ENCODE results near the gene FAM169A. TPM values are rescaled to one million over a fixed set of nuclear protein-coding genes. Genes with fewer than 3 reads are reported as not detected.

FAM169A gene
- total RNA-seq, 4 donors from 2014 or later = 0.47 to 3.4 (median 1.1) TPM

DNA sequence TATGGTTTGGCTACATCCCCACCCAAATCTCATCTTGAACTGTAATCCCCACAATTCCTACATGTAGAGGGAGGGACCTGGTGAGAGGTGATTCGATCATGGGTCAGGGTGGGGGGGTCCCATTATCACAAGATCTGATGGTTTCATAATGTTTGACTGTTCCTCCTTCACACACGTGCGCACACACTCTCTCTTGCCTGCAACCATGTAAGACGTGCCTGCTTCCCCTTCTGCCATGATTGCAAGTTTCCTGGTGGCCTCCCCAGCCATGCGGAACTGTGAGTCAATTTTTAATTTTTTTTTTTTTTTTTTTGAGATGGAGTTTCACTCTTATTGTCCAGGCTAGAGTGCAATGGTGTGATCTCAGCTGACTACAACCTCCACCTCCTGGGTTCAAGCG, 27.0 kb downstream of the FAM169A start:
- Histone ChIP-seq H3K36me3 (no peaks in the 10 kb centered on the region), H3K4me1 (no peaks in the 10 kb centered on the region), H3K4me3 (no peak overlapping the region), H3K9me3 (no peaks in the 10 kb centered on the region), H3K27ac (no peak overlapping the region), H3K27me3 (no peaks in the 10 kb centered on the region)
- 80 to 95% methylated on average over 2 to 6 of the region's 6 CpGs for WGBS, 2 donors (ENCODE audit: low coverage in 1 of 2)
- no peak for TF ChIP-seq POLR2AphosphoS5 (IDR thresholded peaks at IDR 0.05)
- no peak for TF ChIP-seq POLR2A (IDR thresholded peaks at IDR 0.05)
- TF ChIP-seq, protein P1, sequence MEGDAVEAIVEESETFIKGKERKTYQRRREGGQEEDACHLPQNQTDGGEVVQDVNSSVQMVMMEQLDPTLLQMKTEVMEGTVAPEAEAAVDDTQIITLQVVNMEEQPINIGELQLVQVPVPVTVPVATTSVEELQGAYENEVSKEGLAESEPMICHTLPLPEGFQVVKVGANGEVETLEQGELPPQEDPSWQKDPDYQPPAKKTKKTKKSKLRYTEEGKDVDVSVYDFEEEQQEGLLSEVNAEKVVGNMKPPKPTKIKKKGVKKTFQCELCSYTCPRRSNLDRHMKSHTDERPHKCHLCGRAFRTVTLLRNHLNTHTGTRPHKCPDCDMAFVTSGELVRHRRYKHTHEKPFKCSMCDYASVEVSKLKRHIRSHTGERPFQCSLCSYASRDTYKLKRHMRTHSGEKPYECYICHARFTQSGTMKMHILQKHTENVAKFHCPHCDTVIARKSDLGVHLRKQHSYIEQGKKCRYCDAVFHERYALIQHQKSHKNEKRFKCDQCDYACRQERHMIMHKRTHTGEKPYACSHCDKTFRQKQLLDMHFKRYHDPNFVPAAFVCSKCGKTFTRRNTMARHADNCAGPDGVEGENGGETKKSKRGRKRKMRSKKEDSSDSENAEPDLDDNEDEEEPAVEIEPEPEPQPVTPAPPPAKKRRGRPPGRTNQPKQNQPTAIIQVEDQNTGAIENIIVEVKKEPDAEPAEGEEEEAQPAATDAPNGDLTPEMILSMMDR (IDR thresholded peaks at IDR 0.05) = no peak
- TF ChIP-seq EP300 (IDR thresholded peaks at IDR 0.05) = no peak
- no peak for ATAC-seq

DNA sequence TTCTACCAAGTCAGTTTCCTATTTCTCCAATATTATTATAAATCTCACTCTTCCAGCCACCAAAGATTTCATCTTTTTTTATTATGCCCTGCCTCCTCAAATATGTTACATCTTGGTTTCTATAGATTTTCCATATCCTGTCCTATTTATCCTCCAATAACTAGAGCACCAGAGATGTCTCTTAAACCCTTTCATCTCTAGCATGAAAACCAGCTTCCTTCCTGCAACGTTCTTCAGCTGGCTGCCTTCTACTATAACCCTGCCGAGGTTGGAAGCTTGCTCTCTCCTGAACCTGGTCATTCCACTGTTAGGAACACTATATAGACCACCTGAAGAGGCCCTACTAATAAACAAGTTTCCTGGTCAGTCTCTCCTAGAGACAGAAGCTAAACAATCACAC, 27.9 kb downstream of the FAM169A start:
- no peak for ATAC-seq
- no peaks in the 10 kb centered on the region for H3K4me1 ChIP-seq
- H3K4me3 ChIP-seq = no peak overlapping the region
- no peaks in the 10 kb centered on the region for H3K27me3 ChIP-seq
- no peaks in the 10 kb centered on the region for H3K36me3 ChIP-seq
- TF ChIP-seq POLR2A (IDR thresholded peaks at IDR 0.05) (no peak), EP300 (IDR thresholded peaks at IDR 0.05) (no peak), POLR2AphosphoS5 (IDR thresholded peaks at IDR 0.05) (no peak)
- TF ChIP-seq, protein P1 (IDR thresholded peaks at IDR 0.05) = no peak
- no peak overlapping the region for H3K27ac ChIP-seq
- H3K9me3 ChIP-seq = no peaks in the 10 kb centered on the region
- 88 to 100% methylated on average over 2 of the region's 2 CpGs for WGBS, 2 donors (ENCODE audit: low coverage in 1 of 2)

DNA sequence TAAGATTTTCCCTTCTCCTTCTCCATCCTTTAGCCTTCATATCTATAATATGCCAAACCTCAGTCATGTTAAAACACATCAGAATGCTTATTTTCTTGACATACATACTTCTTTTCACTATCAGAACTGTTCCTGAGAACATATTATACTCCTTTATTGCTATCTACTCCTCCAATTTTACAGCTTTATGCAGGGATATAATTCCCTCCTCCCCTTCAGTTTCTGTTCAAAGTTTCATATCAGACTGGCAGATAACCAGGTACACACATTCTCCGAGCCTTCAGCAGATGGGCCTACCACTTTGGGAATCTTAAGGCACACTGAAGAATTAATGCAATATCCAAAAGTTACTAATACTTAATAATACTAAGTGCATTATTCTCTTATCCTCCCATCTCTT, 29.1 kb downstream of the FAM169A start:
- Histone ChIP-seq H3K36me3 (no peaks in the 10 kb centered on the region), H3K27ac (no peak overlapping the region), H3K4me1 (no peaks in the 10 kb centered on the region), H3K9me3 (no peaks in the 10 kb centered on the region), H3K4me3 (no peak overlapping the region), H3K27me3 (no peaks in the 10 kb centered on the region)
- no peak for TF ChIP-seq POLR2A (IDR thresholded peaks at IDR 0.05)
- TF ChIP-seq EP300 (IDR thresholded peaks at IDR 0.05) = no peak
- no peak for TF ChIP-seq POLR2AphosphoS5 (IDR thresholded peaks at IDR 0.05)
- TF ChIP-seq, protein P1 (IDR thresholded peaks at IDR 0.05) = no peak
- 81 to 100% methylated on average over 1 of the region's 1 CpG for WGBS, 2 donors (ENCODE audit: low coverage in 1 of 2)
- ATAC-seq = no peak

DNA sequence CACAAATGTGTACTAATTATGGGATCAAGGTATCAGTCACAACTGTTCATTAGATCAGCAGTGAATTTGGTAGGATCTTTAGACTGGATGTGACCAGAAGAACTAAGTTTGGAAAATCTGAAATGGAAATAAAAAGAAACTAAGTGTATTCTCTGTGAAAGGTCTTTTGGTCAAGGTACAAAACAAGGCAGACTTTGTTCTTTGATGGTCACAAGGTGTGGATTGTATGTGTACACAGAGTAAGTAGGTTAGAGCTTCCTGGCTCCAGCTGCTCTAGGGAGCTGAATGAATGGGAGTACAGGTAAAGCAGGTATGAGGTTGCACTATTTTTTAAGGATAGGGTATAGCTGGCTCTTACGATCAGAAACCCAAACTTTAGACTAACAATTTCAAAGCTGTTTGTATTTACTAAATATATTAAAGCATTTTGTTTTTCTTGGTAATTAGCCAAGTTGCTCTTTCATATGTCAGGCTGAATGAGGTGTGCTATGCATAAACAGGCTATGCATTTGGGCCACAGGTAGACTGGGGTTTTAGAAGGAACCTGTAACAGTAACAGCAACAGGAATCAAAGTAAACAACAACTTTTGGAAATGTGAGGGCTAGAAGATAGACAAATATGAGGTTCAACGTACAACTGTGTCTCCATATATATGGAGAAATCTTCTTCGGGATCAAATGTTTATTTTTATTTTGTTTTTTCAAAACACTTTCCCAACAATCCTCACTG, 32.5 kb downstream of the FAM169A start:
- Histone ChIP-seq H3K27me3 (no peaks in the 10 kb centered on the region), H3K9me3 (no peaks in the 10 kb centered on the region), H3K27ac (no peak overlapping the region), H3K36me3 (no peaks in the 10 kb centered on the region), H3K4me1 (no peaks in the 10 kb centered on the region), H3K4me3 (no peak overlapping the region)
- TF ChIP-seq, protein P1 (IDR thresholded peaks at IDR 0.05) = no peak
- no peak for TF ChIP-seq EP300 (IDR thresholded peaks at IDR 0.05)
- TF ChIP-seq POLR2A (IDR thresholded peaks at IDR 0.05) = no peak
- TF ChIP-seq POLR2AphosphoS5 (IDR thresholded peaks at IDR 0.05) = no peak
- no peak for ATAC-seq
- WGBS, 2 donors (ENCODE audit: low coverage in 1 of 2) = 92 to 93% methylated on average over 3 of the region's 3 CpGs

DNA sequence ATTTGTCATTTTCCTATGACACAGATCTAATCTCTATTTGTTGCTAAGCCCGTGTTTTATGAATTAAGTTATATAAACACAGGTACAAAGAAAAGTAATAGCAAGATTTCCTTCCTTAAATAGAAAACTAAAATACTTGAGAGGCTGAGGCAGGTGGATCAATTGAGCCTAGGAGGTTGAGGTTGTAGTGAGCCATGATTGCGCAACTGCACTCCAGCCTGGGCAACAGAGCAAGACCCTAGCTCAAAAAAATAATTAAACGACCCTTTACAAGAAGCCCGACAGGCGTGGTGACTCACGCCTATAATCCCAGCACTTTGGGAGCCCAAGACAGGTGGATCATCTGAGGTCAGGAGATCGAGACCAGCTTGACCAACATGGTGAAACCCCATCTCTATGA, 36.8 kb downstream of the FAM169A start:
- no peaks in the 10 kb centered on the region for H3K27me3 ChIP-seq
- TF ChIP-seq EP300 (IDR thresholded peaks at IDR 0.05) (no peak), POLR2A (IDR thresholded peaks at IDR 0.05) (no peak), POLR2AphosphoS5 (IDR thresholded peaks at IDR 0.05) (no peak)
- TF ChIP-seq, protein P1 (IDR thresholded peaks at IDR 0.05) = no peak
- WGBS, 2 donors (ENCODE audit: low coverage in 1 of 2) = 90 to 94% methylated on average over 5 to 7 of the region's 7 CpGs
- ATAC-seq = no peak
- no peaks in the 10 kb centered on the region for H3K36me3 ChIP-seq
- no peaks in the 10 kb centered on the region for H3K9me3 ChIP-seq
- no peak overlapping the region for H3K4me3 ChIP-seq
- no peaks in the 10 kb centered on the region for H3K4me1 ChIP-seq
- H3K27ac ChIP-seq = no peak overlapping the region

Measured in gastroesophageal sphincter (tissue), 4 donors.